Endothelial cell of umbilical vein (primary cell): ENCODE data around the gene GRK6. TPM values are rescaled to one million over a fixed set of nuclear protein-coding genes. Genes with fewer than 3 reads are reported as not detected.

Experiments
- BruUV-seq: library from RNA; stranded (reverse); fragments of 400-500 nt; replicated peaks from 2 replicates; lab custom pipeline; 2021; lab: Mats Ljungman, UMichigan
- CTCF ChIA-PET: fragments of 300-600, 350-600 bp; sonication (Branson Sonifier 250); formaldehyde crosslinking; loops from one replicate; lab custom pipeline; 2021; ENCODE audit warnings: antibody characterized with exemption, inconsistent platforms; lab: Charles Lee
- POLR2A ChIA-PET: fragments of 300-600, 350-600 bp; sonication (Branson Sonifier 250); formaldehyde crosslinking; loops from one replicate; lab custom pipeline; 2021; ENCODE audit warnings: antibody characterized with exemption, inconsistent platforms; lab: Charles Lee
- DNase-seq: peaks from one replicate; pipeline ENCODE4 v3.0.0-alpha.2; 2011; ENCODE audit warnings: low read depth, low spot score
- FAIRE-seq: peaks from 2 replicates; lab custom pipeline; 2011; peaks lifted over from hg19 to GRCh38; lab: Jason Lieb, UNC
- H2AFZ ChIP-seq: 2 replicates; pipeline ENCODE4 v1.6.0; 2012; ENCODE audit warnings: low read depth, low read length, control low read depth, inconsistent platforms
- H3K27ac ChIP-seq: 2 replicates; pipeline ENCODE4 v1.5.1; 2011; ENCODE audit warnings: low read depth, mild to moderate bottlenecking, control low read depth, low read length, moderate library complexity; ENCODE audit not compliant: insufficient read depth
- H3K27me3 ChIP-seq, 2 experiments: 2 replicates each; pipeline versions ENCODE4 v1.6.0 to v1.6.1; 2011; ENCODE audit warnings: low read length in 2 of 2, mixed read lengths in 1 of 2; ENCODE audit not compliant: control insufficient read depth in 2 of 2, insufficient read depth in 2 of 2
- H3K36me3 ChIP-seq, 2 experiments: 2 replicates in 1 of 2; 3 replicates in 1 of 2; pipeline ENCODE4 v1.5.1; 2011; ENCODE audit warnings: low read length in 2 of 2, mild to moderate bottlenecking in 1 of 2, moderate library complexity in 1 of 2; ENCODE audit not compliant: control insufficient read depth in 2 of 2, insufficient read depth in 2 of 2; ENCODE audit errors: extremely low read depth in 1 of 2
- H3K4me1 ChIP-seq: 3 replicates; pipeline ENCODE4 v1.5.1; 2011; ENCODE audit warnings: mild to moderate bottlenecking, low read length; ENCODE audit not compliant: control insufficient read depth, insufficient read depth; ENCODE audit errors: extremely low read depth
- H3K4me2 ChIP-seq: 2 replicates; pipeline ENCODE4 v1.6.1; 2011; ENCODE audit warnings: low read length, control low read depth, mixed read lengths; ENCODE audit not compliant: insufficient read depth
- H3K4me3 ChIP-seq, 3 experiments: fragments of 200-600 bp in 1 of 3; sonication (generic), shearing (Covaris generic) in 1 of 3; replicated peaks in 1 of 3; 2 replicates each; pipeline ENCODE4 v1.5.1; 2011 to 2016; ENCODE audit warnings: control low read depth in 3 of 3, low read length in 3 of 3, mild to moderate bottlenecking in 2 of 3, inconsistent platforms in 1 of 3, low read depth in 1 of 3, moderate library complexity in 1 of 3; ENCODE audit not compliant: insufficient read depth in 1 of 3
- H3K79me2 ChIP-seq: 2 replicates; pipeline ENCODE4 v1.6.0; 2012; ENCODE audit warnings: low read length, inconsistent platforms; ENCODE audit not compliant: control insufficient read depth, insufficient read depth
- H3K9ac ChIP-seq: replicated peaks from 2 replicates; pipeline ENCODE3; 2011; ENCODE audit warnings: low read length, control low read depth; ENCODE audit not compliant: insufficient read depth; ENCODE audit errors: extremely low read depth
- H3K9me1 ChIP-seq: replicated peaks from 3 replicates; pipeline ENCODE4 v1.6.0; 2011; ENCODE audit warnings: mild to moderate bottlenecking, low read length; ENCODE audit not compliant: control insufficient read depth, insufficient read depth; ENCODE audit errors: extremely low read depth
- H3K9me3 ChIP-seq: replicated peaks from 2 replicates; pipeline ENCODE4 v1.5.1; 2012; ENCODE audit warnings: low read length, inconsistent platforms; ENCODE audit not compliant: control insufficient read depth, insufficient read depth
- H4K20me1 ChIP-seq: replicated peaks from 2 replicates; pipeline ENCODE3; 2011; ENCODE audit warnings: mild to moderate bottlenecking, low read length; ENCODE audit not compliant: control insufficient read depth, insufficient read depth; ENCODE audit errors: extremely low read depth
- EZH2 ChIP-seq: IDR thresholded peaks from 2 replicates; pipeline ENCODE4 v1.6.1; 2012; ENCODE audit warnings: borderline replicate concordance, low read depth, mild to moderate bottlenecking, moderate library complexity, low read length, inconsistent platforms; ENCODE audit not compliant: severe bottlenecking
- FOS ChIP-seq: IDR thresholded peaks from 2 replicates; pipeline ENCODE4 v1.6.1; 2011; ENCODE audit warnings: mild to moderate bottlenecking, low read length, moderate library complexity, borderline replicate concordance; ENCODE audit not compliant: insufficient read depth
- GATA2 ChIP-seq: IDR thresholded peaks from 2 replicates; pipeline ENCODE4 v1.7.0; 2011; ENCODE audit warnings: low read depth, mild to moderate bottlenecking, moderate library complexity, mixed read lengths, low read length; ENCODE audit not compliant: insufficient read length, insufficient read depth
- JUN ChIP-seq: IDR thresholded peaks from 2 replicates; pipeline ENCODE4 v1.6.1; 2011; ENCODE audit warnings: borderline replicate concordance, low read depth; ENCODE audit not compliant: insufficient read length, insufficient read depth
- MAX ChIP-seq: IDR thresholded peaks from 2 replicates; pipeline ENCODE4 v1.6.1; 2011; ENCODE audit not compliant: insufficient read depth, insufficient read length
- MYC ChIP-seq: IDR thresholded peaks from one replicate; pipeline ENCODE4 v1.6.1; 2011; ENCODE audit warnings: mild to moderate bottlenecking, low read depth, low read length
- POLR2A ChIP-seq: IDR thresholded peaks from 2 replicates; pipeline ENCODE4 v1.6.1; 2012; ENCODE audit warnings: low read depth, mild to moderate bottlenecking, control low read depth, low read length
- POLR2AphosphoS5 ChIP-seq: IDR thresholded peaks from 2 replicates; pipeline ENCODE4 v1.6.1; 2012; ENCODE audit warnings: low read depth, mild to moderate bottlenecking, control low read depth, low read length, moderate library complexity; ENCODE audit not compliant: insufficient read depth
- dilution Hi-C: fragments of 300-500 bp; cut with MboI; formaldehyde crosslinking; loops from one replicate; pipeline ENCODE4 v1.15.0; 2019; ENCODE audit warnings: low sequenced_read_pairs; ENCODE audit not compliant: extremely low pct_ligation_motif_present
- intact Hi-C: fragments of 100-400 bp; cut with micrococcal nuclease; formaldehyde crosslinking; loops from one replicate; pipeline ENCODE4 v1.10.0; 2022
- polyA plus RNA-seq, 4 experiments: library from polyadenylated mRNA; depleted of rRNA in 3 of 4; stranded (reverse) in 3 of 4; unstranded in 1 of 4; fragments of >200 nt; gene quantifications; 2 replicates each; pipeline versions ENCODE4 v1.2.1 to v1.2.3, GENCODE V29; 2011 to 2012; ENCODE audit warnings: missing spikeins in 1 of 4
- total RNA-seq: library from RNA; stranded (reverse); gene quantifications from 2 replicates; pipeline ENCODE4 v1.2.3, GENCODE V29; 2021
- TF ChIP-seq, protein P1 (sequence below), 2 donors: IDR thresholded peaks; 1 replicate in 1 of 2; 2 replicates in 1 of 2; pipeline ENCODE4 v1.5.1; 2011; ENCODE audit warnings: low read length in 2 of 2, mild to moderate bottlenecking in 2 of 2, moderate library complexity in 2 of 2, control low read depth in 1 of 2, inconsistent platforms in 1 of 2, low read depth in 1 of 2; ENCODE audit not compliant: insufficient read depth in 1 of 2; ENCODE audit errors: extremely low read depth in 1 of 2

Gene GRK6
- total and polyA plus RNA-seq, 2 donors (not counting 3 experiments of a cell fraction or from before 2014, with no cell fraction given) = 28.9 to 36.4 TPM

DNA sequence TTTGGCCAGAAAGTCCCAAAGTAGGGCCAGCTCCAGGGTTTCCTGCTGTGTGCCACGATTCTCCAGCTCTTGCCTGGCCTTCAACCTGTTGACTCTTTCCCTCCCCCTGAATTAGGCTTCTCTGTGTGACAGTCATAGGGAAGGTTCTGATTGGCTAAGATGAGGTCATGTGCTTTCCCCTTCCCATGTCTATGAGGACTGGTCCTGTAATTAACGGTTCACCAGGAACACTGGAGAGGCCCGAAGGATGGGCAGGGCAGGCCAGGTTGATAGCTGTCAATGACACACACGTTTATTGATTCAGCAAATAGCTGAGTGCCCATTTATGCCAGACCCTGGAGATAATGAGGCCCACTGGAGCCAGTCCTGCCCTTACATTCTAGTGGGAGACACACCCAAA is 11.1 kb downstream of the GRK6 start:
- no peak overlapping the region for H3K4me2 ChIP-seq
- no peaks in the 10 kb centered on the region for H3K4me1 ChIP-seq
- H4K20me1 ChIP-seq = no peaks in the 10 kb centered on the region
- FAIRE-seq (no peak), DNase-seq (no peak)
- no peaks in the 10 kb centered on the region for H3K27me3 ChIP-seq
- dilution Hi-C loops (no loop called here), intact Hi-C loops (no loop called here)
- ChIA-PET CTCF (no interaction called here), POLR2A (no interaction called here)
- no peak overlapping the region for H3K9ac ChIP-seq
- no peaks in the 10 kb centered on the region for H3K9me3 ChIP-seq
- peaks cover 9 to 22% of the 10 kb centered on the region in 2 experiments for H3K36me3 ChIP-seq
- H3K9me1 ChIP-seq = no peaks in the 10 kb centered on the region
- no peak overlapping the region for H3K4me3 ChIP-seq
- H2AFZ ChIP-seq = no peak overlapping the region
- no TSS peak for BruUV-seq
- TF ChIP-seq MYC = no peak
- TF ChIP-seq POLR2A = no peak
- TF ChIP-seq EZH2 = no peak
- TF ChIP-seq FOS = no peak
- TF ChIP-seq JUN = no peak
- no peak for TF ChIP-seq MAX
- TF ChIP-seq, protein P1, sequence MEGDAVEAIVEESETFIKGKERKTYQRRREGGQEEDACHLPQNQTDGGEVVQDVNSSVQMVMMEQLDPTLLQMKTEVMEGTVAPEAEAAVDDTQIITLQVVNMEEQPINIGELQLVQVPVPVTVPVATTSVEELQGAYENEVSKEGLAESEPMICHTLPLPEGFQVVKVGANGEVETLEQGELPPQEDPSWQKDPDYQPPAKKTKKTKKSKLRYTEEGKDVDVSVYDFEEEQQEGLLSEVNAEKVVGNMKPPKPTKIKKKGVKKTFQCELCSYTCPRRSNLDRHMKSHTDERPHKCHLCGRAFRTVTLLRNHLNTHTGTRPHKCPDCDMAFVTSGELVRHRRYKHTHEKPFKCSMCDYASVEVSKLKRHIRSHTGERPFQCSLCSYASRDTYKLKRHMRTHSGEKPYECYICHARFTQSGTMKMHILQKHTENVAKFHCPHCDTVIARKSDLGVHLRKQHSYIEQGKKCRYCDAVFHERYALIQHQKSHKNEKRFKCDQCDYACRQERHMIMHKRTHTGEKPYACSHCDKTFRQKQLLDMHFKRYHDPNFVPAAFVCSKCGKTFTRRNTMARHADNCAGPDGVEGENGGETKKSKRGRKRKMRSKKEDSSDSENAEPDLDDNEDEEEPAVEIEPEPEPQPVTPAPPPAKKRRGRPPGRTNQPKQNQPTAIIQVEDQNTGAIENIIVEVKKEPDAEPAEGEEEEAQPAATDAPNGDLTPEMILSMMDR (IDR thresholded peaks at IDR 0.05; ENCODE audit: extremely low read depth in 1 of 2, insufficient read depth in 1 of 2, low read depth in 1 of 2, low read length in 2 of 2) = no peak
- no peak for TF ChIP-seq POLR2AphosphoS5
- no peak for TF ChIP-seq GATA2
- no peaks in the 10 kb centered on the region for H3K79me2 ChIP-seq
- H3K27ac ChIP-seq = no peak overlapping the region
